HG02870 (cell line): Measurements from ENCODE around the gene TSPY8.
"Not testable (repeated sequence)": the region's sequence is repeated elsewhere in the genome, so short reads cannot be mapped to it uniquely, and the experiment has no call there.

Source experiments
- ATAC-seq: cut with Tn5 transposase; IDR thresholded peaks from one replicate; pipeline ENCODE4 v1.9.1; 2021; ENCODE audit warnings: mild to moderate bottlenecking, moderate library complexity; ENCODE audit not compliant: unreplicated experiment

The TSPY8 gene

DNA sequence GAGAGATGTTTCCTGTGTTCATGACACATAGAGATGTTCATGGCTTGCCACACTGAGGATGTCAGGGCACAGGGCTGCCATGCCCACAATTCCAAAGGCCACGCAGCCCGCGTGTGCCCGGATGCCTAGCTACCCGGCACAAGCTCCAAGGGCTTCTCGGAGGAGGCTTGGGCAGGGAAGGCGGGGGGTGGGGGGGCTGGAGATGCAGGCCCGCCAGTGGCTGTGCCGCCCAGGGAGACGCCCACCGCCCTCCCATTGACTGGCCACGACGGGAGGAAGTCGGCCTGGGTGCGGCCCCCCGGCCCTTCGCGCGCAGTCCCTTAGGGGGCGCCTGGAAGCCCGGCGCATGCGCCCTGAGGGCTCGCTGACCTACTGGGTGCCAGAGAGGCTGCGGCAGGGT is at the start of gene TSPY8:
Gene TSPY8, plus strand, starts transcription at position 301 of the 400 bp plus-strand sequence. Its CDS starts 46 bp downstream, at position 347.
- not testable (repeated sequence) for ATAC-seq

- no peak for ATAC-seq
Measured at GRCh38 chrY:9320996-9321395, 36.6 kb upstream of the TSPY8 start.

GRCh38 chrY:9337164-9337563 is 20.4 kb upstream of the TSPY8 start, which contains the start of gene TSPY4:
TSPY4 (plus strand) TSS chrY:9337464; CDS start chrY:9337510, 46 bp downstream.
- ATAC-seq = not testable (repeated sequence)

GRCh38 chrY:9396527-9396926 is 38.9 kb downstream of the TSPY8 start:
- ATAC-seq = not testable (repeated sequence)

DNA sequence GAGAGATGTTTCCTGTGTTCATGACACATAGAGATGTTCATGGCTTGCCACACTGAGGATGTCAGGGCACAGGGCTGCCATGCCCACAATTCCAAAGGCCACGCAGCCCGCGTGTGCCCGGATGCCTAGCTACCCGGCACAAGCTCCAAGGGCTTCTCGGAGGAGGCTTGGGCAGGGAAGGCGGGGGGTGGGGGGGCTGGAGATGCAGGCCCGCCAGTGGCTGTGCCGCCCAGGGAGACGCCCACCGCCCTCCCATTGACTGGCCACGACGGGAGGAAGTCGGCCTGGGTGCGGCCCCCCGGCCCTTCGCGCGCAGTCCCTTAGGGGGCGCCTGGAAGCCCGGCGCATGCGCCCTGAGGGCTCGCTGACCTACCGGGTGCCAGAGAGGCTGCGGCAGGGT is 40.5 kb downstream of the TSPY8 start, which contains the start of gene TSPY3:
Gene TSPY3, plus strand, starts transcription at position 301 of the 400 bp plus-strand sequence. Its CDS starts 46 bp downstream, at position 347.
- ATAC-seq = not testable (repeated sequence)
